Endothelial cell of umbilical vein (primary cell): ENCODE results near the gene SCTR. TPM values are rescaled to one million over a fixed set of nuclear protein-coding genes. Genes with fewer than 3 reads are reported as not detected.

Experiments
- BruUV-seq: library from RNA; stranded (reverse); fragments of 400-500 nt; replicated peaks from 2 replicates; lab custom pipeline; 2021; lab: Mats Ljungman, UMichigan
- CTCF ChIA-PET: fragments of 300-600, 350-600 bp; sonication (Branson Sonifier 250); formaldehyde crosslinking; loops from one replicate; lab custom pipeline; 2021; ENCODE audit warnings: antibody characterized with exemption, inconsistent platforms; lab: Charles Lee
- POLR2A ChIA-PET: fragments of 300-600, 350-600 bp; sonication (Branson Sonifier 250); formaldehyde crosslinking; loops from one replicate; lab custom pipeline; 2021; ENCODE audit warnings: antibody characterized with exemption, inconsistent platforms; lab: Charles Lee
- DNase-seq: peaks from one replicate; pipeline ENCODE4 v3.0.0-alpha.2; 2011; ENCODE audit warnings: low read depth, low spot score
- FAIRE-seq: peaks from 2 replicates; lab custom pipeline; 2011; peaks lifted over from hg19 to GRCh38; lab: Jason Lieb, UNC
- H2AFZ ChIP-seq: 2 replicates; pipeline ENCODE4 v1.6.0; 2012; ENCODE audit warnings: low read depth, low read length, control low read depth, inconsistent platforms
- H3K27ac ChIP-seq: 2 replicates; pipeline ENCODE4 v1.5.1; 2011; ENCODE audit warnings: low read depth, mild to moderate bottlenecking, control low read depth, low read length, moderate library complexity; ENCODE audit not compliant: insufficient read depth
- H3K27me3 ChIP-seq, 2 experiments: 2 replicates each; pipeline versions ENCODE4 v1.6.0 to v1.6.1; 2011; ENCODE audit warnings: low read length in 2 of 2, mixed read lengths in 1 of 2; ENCODE audit not compliant: control insufficient read depth in 2 of 2, insufficient read depth in 2 of 2
- H3K36me3 ChIP-seq, 2 experiments: 2 replicates in 1 of 2; 3 replicates in 1 of 2; pipeline ENCODE4 v1.5.1; 2011; ENCODE audit warnings: low read length in 2 of 2, mild to moderate bottlenecking in 1 of 2, moderate library complexity in 1 of 2; ENCODE audit not compliant: control insufficient read depth in 2 of 2, insufficient read depth in 2 of 2; ENCODE audit errors: extremely low read depth in 1 of 2
- H3K4me1 ChIP-seq: 3 replicates; pipeline ENCODE4 v1.5.1; 2011; ENCODE audit warnings: mild to moderate bottlenecking, low read length; ENCODE audit not compliant: control insufficient read depth, insufficient read depth; ENCODE audit errors: extremely low read depth
- H3K4me2 ChIP-seq: 2 replicates; pipeline ENCODE4 v1.6.1; 2011; ENCODE audit warnings: low read length, control low read depth, mixed read lengths; ENCODE audit not compliant: insufficient read depth
- H3K4me3 ChIP-seq, 3 experiments: fragments of 200-600 bp in 1 of 3; sonication (generic), shearing (Covaris generic) in 1 of 3; replicated peaks in 1 of 3; 2 replicates each; pipeline ENCODE4 v1.5.1; 2011 to 2016; ENCODE audit warnings: control low read depth in 3 of 3, low read length in 3 of 3, mild to moderate bottlenecking in 2 of 3, inconsistent platforms in 1 of 3, low read depth in 1 of 3, moderate library complexity in 1 of 3; ENCODE audit not compliant: insufficient read depth in 1 of 3
- H3K79me2 ChIP-seq: 2 replicates; pipeline ENCODE4 v1.6.0; 2012; ENCODE audit warnings: low read length, inconsistent platforms; ENCODE audit not compliant: control insufficient read depth, insufficient read depth
- H3K9ac ChIP-seq: replicated peaks from 2 replicates; pipeline ENCODE3; 2011; ENCODE audit warnings: low read length, control low read depth; ENCODE audit not compliant: insufficient read depth; ENCODE audit errors: extremely low read depth
- H3K9me1 ChIP-seq: replicated peaks from 3 replicates; pipeline ENCODE4 v1.6.0; 2011; ENCODE audit warnings: mild to moderate bottlenecking, low read length; ENCODE audit not compliant: control insufficient read depth, insufficient read depth; ENCODE audit errors: extremely low read depth
- H3K9me3 ChIP-seq: replicated peaks from 2 replicates; pipeline ENCODE4 v1.5.1; 2012; ENCODE audit warnings: low read length, inconsistent platforms; ENCODE audit not compliant: control insufficient read depth, insufficient read depth
- H4K20me1 ChIP-seq: replicated peaks from 2 replicates; pipeline ENCODE3; 2011; ENCODE audit warnings: mild to moderate bottlenecking, low read length; ENCODE audit not compliant: control insufficient read depth, insufficient read depth; ENCODE audit errors: extremely low read depth
- EZH2 ChIP-seq: IDR thresholded peaks from 2 replicates; pipeline ENCODE4 v1.6.1; 2012; ENCODE audit warnings: borderline replicate concordance, low read depth, mild to moderate bottlenecking, moderate library complexity, low read length, inconsistent platforms; ENCODE audit not compliant: severe bottlenecking
- FOS ChIP-seq: IDR thresholded peaks from 2 replicates; pipeline ENCODE4 v1.6.1; 2011; ENCODE audit warnings: mild to moderate bottlenecking, low read length, moderate library complexity, borderline replicate concordance; ENCODE audit not compliant: insufficient read depth
- GATA2 ChIP-seq: IDR thresholded peaks from 2 replicates; pipeline ENCODE4 v1.7.0; 2011; ENCODE audit warnings: low read depth, mild to moderate bottlenecking, moderate library complexity, mixed read lengths, low read length; ENCODE audit not compliant: insufficient read length, insufficient read depth
- JUN ChIP-seq: IDR thresholded peaks from 2 replicates; pipeline ENCODE4 v1.6.1; 2011; ENCODE audit warnings: borderline replicate concordance, low read depth; ENCODE audit not compliant: insufficient read length, insufficient read depth
- MYC ChIP-seq: IDR thresholded peaks from one replicate; pipeline ENCODE4 v1.6.1; 2011; ENCODE audit warnings: mild to moderate bottlenecking, low read depth, low read length
- POLR2A ChIP-seq: IDR thresholded peaks from 2 replicates; pipeline ENCODE4 v1.6.1; 2012; ENCODE audit warnings: low read depth, mild to moderate bottlenecking, control low read depth, low read length
- POLR2AphosphoS5 ChIP-seq: IDR thresholded peaks from 2 replicates; pipeline ENCODE4 v1.6.1; 2012; ENCODE audit warnings: low read depth, mild to moderate bottlenecking, control low read depth, low read length, moderate library complexity; ENCODE audit not compliant: insufficient read depth
- dilution Hi-C: fragments of 300-500 bp; cut with MboI; formaldehyde crosslinking; loops from one replicate; pipeline ENCODE4 v1.15.0; 2019; ENCODE audit warnings: low sequenced_read_pairs; ENCODE audit not compliant: extremely low pct_ligation_motif_present
- intact Hi-C: fragments of 100-400 bp; cut with micrococcal nuclease; formaldehyde crosslinking; loops from one replicate; pipeline ENCODE4 v1.10.0; 2022
- polyA plus RNA-seq, 4 experiments: library from polyadenylated mRNA; depleted of rRNA in 3 of 4; stranded (reverse) in 3 of 4; unstranded in 1 of 4; fragments of >200 nt; gene quantifications; 2 replicates each; pipeline versions ENCODE4 v1.2.1 to v1.2.3, GENCODE V29; 2011 to 2012; ENCODE audit warnings: missing spikeins in 1 of 4
- total RNA-seq: library from RNA; stranded (reverse); gene quantifications from 2 replicates; pipeline ENCODE4 v1.2.3, GENCODE V29; 2021
- TF ChIP-seq, protein P1 (sequence below), 2 donors: IDR thresholded peaks; 1 replicate in 1 of 2; 2 replicates in 1 of 2; pipeline ENCODE4 v1.5.1; 2011; ENCODE audit warnings: low read length in 2 of 2, mild to moderate bottlenecking in 2 of 2, moderate library complexity in 2 of 2, control low read depth in 1 of 2, inconsistent platforms in 1 of 2, low read depth in 1 of 2; ENCODE audit not compliant: insufficient read depth in 1 of 2; ENCODE audit errors: extremely low read depth in 1 of 2
- TF ChIP-seq, protein P2 (sequence below): IDR thresholded peaks from 2 replicates; pipeline ENCODE4 v1.6.1; 2011; ENCODE audit not compliant: insufficient read depth, insufficient read length

Gene SCTR
- total and polyA plus RNA-seq, 2 donors (not counting 3 experiments of a cell fraction or from before 2014, with no cell fraction given) = not detected

DNA sequence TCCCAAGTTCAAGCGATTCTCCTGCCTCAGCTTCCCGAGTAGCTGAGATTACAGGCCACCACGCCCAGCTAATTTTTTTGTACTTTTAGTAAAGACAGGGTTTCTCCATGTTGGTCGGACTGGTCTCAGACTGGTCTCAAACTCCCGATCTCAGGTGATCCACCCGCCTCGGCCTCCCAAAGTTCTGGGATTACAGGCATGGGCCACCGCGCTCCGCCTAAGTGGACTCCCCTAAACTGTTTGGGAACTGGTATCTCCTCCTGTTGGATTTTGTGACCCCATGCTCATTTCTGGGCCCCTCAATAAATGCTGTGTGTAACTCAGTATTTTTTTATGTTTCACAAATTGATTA, 5.2 kb downstream of the SCTR start:
- BruUV-seq = no TSS peak
- no peak overlapping the region for H3K27ac ChIP-seq
- no peaks in the 10 kb centered on the region for H3K36me3 ChIP-seq
- DNase-seq (no peak), FAIRE-seq (no peak)
- dilution Hi-C loops (no loop called here), intact Hi-C loops (no loop called here)
- H3K27me3 ChIP-seq = peaks cover 16 to 18% of the 10 kb centered on the region in 2 experiments
- H3K9ac ChIP-seq = no peak overlapping the region
- TF ChIP-seq EZH2 (no peak), POLR2A (no peak), JUN (no peak), MYC (no peak), FOS (no peak), GATA2 (no peak), POLR2AphosphoS5 (no peak)
- TF ChIP-seq, protein P1, sequence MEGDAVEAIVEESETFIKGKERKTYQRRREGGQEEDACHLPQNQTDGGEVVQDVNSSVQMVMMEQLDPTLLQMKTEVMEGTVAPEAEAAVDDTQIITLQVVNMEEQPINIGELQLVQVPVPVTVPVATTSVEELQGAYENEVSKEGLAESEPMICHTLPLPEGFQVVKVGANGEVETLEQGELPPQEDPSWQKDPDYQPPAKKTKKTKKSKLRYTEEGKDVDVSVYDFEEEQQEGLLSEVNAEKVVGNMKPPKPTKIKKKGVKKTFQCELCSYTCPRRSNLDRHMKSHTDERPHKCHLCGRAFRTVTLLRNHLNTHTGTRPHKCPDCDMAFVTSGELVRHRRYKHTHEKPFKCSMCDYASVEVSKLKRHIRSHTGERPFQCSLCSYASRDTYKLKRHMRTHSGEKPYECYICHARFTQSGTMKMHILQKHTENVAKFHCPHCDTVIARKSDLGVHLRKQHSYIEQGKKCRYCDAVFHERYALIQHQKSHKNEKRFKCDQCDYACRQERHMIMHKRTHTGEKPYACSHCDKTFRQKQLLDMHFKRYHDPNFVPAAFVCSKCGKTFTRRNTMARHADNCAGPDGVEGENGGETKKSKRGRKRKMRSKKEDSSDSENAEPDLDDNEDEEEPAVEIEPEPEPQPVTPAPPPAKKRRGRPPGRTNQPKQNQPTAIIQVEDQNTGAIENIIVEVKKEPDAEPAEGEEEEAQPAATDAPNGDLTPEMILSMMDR (IDR thresholded peaks at IDR 0.05; ENCODE audit: extremely low read depth in 1 of 2, insufficient read depth in 1 of 2, low read depth in 1 of 2, low read length in 2 of 2) = no peak
- TF ChIP-seq, protein P2, sequence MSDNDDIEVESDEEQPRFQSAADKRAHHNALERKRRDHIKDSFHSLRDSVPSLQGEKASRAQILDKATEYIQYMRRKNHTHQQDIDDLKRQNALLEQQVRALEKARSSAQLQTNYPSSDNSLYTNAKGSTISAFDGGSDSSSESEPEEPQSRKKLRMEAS = no peak
- CTCF ChIA-PET = interaction anchor here (0.7 to 2.0 kb wide), 3 partner anchors 21 to 139 kb away, joined by 3 to 6 read pairs (median 6); no protein-coding TSS in a partner anchor
- H3K9me1 ChIP-seq = no peaks in the 10 kb centered on the region
- no peaks in the 10 kb centered on the region for H3K79me2 ChIP-seq
- H3K4me3 ChIP-seq = no peak overlapping the region
- no peaks in the 10 kb centered on the region for H3K4me1 ChIP-seq
- no peaks in the 10 kb centered on the region for H4K20me1 ChIP-seq
- H3K9me3 ChIP-seq = no peaks in the 10 kb centered on the region
- POLR2A ChIA-PET = no interaction called here
- no peak overlapping the region for H2AFZ ChIP-seq
- no peak overlapping the region for H3K4me2 ChIP-seq
